T-helper 9 cell (primary cell): ENCODE measurements around the gene HNRNPH3.

Experiments
- DNase-seq: peaks from one replicate; pipeline ENCODE4 v3.0.0-alpha.2; 2020

HNRNPH3 gene

GRCh38 chr10:68332259-68333057 is 594 bp downstream of the HNRNPH3 start, which contains the start of gene PBLD:
TSS of gene PBLD (minus strand) at chr10:68332928. CDS start at chr10:68306844, 26,084 bp downstream.
- peak; percentile 46 for DNase-seq

- no peak for DNase-seq
These were observed 1.2 kb downstream of the HNRNPH3 start for GRCh38 chr10:68333058-68333395.

- DNase-seq: no peak
These were observed 1.9 kb downstream of the HNRNPH3 start for GRCh38 chr10:68333440-68334431.

- no peak for DNase-seq
These were observed 3.0 kb downstream of the HNRNPH3 start for GRCh38 chr10:68334672-68335467.

- no peak for DNase-seq
These were observed 5.0 kb downstream of the HNRNPH3 start for GRCh38 chr10:68336754-68337351.

GRCh38 chr10:68340358-68341080 is 8.7 kb downstream of the HNRNPH3 start:
- DNase-seq: no peak

GRCh38 chr10:68342909-68343516 is 11.1 kb downstream of the HNRNPH3 start:
- DNase-seq: no peak

GRCh38 chr10:68345621-68346020 is 13.8 kb downstream of the HNRNPH3 start:
- no peak for DNase-seq

- no peak for DNase-seq
These were observed 14.9 kb downstream of the HNRNPH3 start for GRCh38 chr10:68346774-68347173.

GRCh38 chr10:68348265-68348741 is 16.4 kb downstream of the HNRNPH3 start:
- peak; percentile 26 for DNase-seq

GRCh38 chr10:68353537-68353936 is 21.7 kb downstream of the HNRNPH3 start:
- no peak for DNase-seq

GRCh38 chr10:68359189-68359588 is 27.3 kb downstream of the HNRNPH3 start:
- no peak for DNase-seq

GRCh38 chr10:68362590-68362989 is 30.7 kb downstream of the HNRNPH3 start:
- DNase-seq: no peak

GRCh38 chr10:68364101-68364886 is 32.4 kb downstream of the HNRNPH3 start:
- no peak for DNase-seq

- DNase-seq: no peak
These were observed 33.7 kb downstream of the HNRNPH3 start for GRCh38 chr10:68365611-68366010.

GRCh38 chr10:68366600-68366999 is 34.7 kb downstream of the HNRNPH3 start:
- no peak for DNase-seq

- DNase-seq: no peak
These were observed 35.3 kb downstream of the HNRNPH3 start for GRCh38 chr10:68367121-68367520.

- DNase-seq: no peak
These were observed 39.7 kb downstream of the HNRNPH3 start for GRCh38 chr10:68371604-68372003.

GRCh38 chr10:68385740-68386139 is 53.9 kb downstream of the HNRNPH3 start:
- no peak for DNase-seq
